DLD1 (cell line): ENCODE results near the gene C16orf90.
"Not testable (repeated sequence)": the region's sequence is repeated elsewhere in the genome, so short reads cannot be mapped to it uniquely, and the experiment has no call there.

Source experiments
- in situ Hi-C: cut with HindIII; loops from 2 replicates; pipeline ENCODE4 v1.10.0; 2017; ENCODE audit warnings: low sequenced_read_pairs

Gene C16orf90

DNA sequence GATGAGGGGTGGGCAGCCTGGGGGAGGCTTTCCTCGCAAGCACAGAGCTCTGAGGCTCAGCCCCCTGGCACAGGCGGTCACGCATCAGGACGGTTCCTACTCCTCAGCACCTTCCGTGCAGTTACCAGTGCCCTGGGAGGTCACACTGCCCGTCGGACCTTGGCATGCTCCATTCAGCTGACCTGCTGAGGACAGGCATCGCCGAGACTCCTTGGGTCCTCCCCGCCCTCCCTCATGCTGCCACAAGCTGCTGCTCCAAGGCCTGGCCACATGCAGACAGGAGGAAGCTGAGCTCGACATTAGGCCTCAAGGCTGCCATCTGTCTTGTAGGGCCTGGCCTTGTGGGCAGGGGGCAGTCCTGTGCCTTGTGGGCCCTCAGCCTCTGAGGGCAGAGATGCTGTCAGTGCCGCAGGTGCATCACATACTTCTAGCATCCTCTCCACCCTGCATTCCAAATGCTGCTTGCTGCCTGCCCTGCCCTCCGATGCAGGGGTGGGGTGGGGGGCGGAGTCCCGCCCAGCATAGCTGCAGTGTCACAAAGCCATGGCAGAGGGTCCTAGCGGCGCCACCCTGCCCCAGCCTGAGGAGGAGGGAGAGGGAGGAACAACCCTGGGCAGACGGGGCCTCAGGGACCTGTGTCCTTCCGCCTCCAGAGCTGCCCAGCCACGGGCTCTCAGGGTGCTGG is 9.3 kb downstream of the C16orf90 start:
- in situ Hi-C loops = no loop called here

DNA sequence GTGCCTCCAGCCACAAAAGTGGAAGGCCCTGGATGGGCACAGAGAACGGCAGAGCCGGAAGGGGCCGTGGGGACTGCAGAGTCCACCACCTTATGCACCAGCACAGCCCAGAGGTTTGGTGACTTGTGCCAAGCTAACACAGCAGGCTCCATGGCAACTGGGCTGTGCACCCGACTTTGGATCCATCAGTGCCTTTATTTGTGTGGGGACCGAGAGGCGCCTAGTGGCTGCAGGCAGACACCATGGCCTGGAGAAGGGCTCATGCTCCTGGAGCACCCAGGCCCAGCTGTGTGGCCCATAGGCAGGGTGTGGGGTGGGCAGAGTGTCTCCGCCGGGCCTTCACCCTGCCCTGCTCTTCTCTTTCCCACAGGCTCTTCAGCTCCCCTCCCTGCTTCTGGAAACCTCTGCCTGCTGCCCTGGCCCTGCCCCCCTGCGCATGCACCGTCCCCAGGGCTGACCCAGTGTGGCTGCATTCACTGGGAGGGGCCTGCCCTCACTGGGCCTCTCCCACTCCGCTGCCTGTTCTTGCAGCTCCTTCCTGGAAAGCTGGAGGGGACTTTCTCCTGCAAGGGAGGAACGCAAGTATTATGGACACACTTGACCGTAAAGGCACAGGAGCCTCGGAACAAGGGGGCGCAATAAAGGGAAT is 10.1 kb downstream of the C16orf90 start:
- in situ Hi-C loops = no loop called here

DNA sequence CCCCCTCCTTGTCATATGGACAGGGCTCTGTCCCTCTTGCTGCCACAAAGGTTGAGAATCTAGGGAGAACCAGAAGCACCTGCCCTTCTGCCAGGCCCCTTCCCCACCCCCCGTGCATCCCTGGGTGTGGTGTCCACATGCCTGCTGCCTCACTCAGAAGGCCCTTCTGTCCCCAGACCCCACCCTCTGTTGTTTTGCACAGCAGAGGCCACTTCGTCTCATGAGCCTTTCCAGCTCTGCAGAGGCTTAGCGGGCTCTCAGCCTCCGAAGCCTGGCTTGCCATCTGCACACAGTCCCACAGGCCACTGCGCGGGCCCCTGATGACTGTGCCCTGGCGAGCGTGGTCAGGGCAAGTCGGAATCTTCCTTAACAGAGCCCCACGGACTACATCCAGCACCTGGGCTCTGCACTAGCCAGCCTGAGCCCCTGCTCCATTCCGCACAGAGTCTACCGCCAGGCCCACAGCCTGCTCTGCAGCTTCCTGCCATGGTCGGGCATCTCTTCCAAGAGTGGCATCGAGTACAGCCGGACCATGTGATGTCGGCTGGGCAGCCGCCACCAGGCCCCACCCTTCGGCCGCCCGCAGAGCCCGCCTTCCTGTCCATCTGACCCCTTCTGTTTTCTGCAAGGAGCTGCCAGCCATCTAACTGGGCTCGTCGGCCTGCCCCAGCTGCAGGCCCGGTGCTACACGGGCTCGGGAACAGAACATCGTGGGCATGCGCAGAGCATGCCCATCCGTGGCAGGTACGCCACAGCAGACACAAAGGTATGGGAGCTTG is 10.8 kb downstream of the C16orf90 start:
- in situ Hi-C loops = no loop called here

DNA sequence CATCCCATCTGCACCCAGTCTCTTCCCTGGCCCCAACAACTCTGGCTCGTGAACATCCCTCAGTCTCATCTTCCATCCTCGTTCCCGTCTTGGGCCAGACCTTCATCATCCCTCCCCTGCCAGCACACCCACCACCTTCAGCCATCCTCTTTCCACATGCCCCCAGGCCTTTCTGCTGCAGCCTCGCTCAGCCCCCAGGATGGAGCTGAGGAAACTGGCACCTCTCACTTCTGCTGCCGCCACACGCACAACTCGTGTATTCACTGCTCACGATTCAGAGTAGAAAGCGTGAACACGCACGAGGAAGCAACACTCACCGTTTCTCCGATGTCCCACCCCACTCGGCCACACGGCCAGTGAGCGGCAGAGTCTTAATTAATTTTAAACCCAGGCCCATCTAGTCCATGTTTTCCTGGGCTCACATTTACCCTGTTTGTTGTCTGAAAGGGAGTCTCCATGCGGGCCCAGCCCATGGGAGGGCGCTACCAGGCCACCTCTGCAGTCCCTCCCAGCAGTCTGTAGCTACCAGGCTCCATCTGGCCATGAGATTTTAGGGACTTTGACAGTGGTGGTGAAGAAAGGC is 12.5 kb downstream of the C16orf90 start:
- in situ Hi-C loops = no loop called here

DNA sequence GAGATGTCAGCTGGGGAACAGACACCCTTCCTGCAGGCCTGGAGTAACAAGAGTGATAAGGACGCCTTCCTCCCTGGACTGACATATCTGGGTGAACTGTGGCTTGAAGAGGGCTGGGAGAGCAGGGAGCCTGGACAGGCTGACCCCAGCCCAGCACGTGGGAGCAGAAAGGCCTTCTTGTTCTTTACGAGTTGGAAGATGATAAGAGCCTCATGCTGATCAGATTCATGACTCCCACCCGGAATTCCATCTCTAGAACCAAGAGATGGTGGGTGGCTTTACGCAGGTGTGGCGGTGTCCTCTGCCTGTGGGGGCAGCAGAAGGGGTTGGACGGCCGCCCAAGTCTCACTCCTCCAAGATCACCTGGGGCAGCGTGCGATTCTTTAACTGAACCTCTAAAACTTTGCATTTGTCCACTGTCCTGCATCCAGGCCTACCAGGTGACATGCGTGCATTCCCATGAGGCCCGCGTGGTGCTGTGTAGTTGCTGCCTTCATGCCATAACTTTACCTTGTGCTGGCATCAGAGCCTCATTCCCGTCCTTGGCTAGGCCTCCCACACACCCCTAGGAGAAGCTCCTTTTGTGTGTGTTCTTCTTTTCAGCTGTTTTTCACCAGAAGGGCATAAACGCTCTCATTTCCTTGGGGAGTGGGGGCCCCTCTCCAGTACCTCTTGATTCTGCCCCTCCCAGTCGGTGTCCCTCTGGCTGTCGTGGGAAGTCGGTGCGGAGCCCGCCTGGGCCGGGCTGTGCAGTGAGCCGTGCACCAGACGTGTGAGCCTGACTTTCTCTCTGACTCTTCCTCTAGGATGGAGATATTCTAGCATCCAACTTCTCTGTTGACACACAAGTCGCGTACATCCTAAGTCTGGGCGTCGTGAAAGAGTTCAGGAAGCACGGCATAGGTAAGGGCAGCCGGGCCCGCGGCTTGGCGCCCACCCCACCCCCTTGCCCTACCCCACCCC is 13.3 kb downstream of the C16orf90 start:
- in situ Hi-C loops = no loop called here

DNA sequence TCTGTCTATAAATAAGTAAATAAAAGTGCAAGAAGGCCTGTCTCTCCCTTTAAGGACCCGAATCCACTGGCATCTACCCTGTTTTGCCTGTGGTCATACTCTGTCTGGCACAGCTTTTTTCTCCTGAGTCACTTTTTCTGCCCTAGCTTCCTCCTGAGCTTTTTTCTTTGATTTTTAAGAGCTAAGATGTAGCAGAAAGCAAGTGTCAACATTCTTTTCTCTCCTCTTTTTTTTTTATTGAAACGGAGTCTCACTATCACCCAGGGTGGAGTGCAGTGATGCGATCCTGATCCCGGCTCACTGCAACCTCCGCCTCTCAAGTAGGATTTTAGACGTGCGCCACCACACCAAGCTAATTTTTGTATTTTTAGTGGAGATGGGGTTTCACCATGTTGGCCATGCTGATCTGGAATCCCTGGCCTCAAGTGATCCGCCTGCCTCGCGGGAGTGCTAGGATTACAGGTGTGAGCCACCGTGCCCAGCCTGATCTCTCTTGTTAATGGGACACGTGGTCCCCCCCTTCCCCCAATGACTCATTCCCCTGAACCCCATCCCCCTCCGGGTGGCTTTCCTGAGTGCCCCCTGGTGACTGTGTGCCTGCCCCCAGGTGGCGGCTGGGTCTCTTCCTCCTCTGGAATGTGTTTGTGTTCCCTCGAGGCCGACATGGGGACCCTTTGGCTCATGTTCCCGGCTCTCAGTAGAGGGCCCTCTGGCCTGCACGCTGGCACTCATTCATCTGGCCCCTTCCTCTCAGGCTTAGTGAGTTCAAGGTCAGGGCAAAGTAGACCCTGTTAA is 14.2 kb downstream of the C16orf90 start:
- in situ Hi-C loops = no loop called here

DNA sequence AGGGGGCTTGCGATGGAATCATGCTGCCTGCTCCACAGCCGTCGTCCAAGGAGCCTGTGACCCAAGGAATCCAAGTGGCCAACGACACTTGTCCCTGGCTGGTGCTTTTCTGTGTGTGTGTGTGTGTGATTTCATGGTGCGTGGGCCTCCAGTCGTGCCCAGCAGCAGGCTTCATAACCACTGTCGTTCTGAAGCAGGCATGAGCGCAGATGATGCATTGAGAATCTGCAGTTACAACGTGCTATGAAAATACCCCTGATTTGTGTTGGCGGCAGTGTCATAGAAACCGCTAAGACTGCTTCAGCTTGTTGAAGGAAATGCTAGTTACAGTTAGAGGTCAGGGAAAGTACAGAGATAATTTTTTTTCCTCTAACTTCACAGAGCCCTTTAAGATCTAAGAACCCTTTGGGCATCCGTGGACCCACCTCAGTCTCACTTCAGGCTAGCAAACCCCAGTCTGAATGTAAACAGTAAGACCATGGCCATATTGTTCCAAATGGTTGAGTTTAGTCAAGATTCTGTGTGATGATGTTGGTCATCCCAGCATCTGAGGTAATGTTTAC is 15.6 kb downstream of the C16orf90 start:
- in situ Hi-C loops = no loop called here

DNA sequence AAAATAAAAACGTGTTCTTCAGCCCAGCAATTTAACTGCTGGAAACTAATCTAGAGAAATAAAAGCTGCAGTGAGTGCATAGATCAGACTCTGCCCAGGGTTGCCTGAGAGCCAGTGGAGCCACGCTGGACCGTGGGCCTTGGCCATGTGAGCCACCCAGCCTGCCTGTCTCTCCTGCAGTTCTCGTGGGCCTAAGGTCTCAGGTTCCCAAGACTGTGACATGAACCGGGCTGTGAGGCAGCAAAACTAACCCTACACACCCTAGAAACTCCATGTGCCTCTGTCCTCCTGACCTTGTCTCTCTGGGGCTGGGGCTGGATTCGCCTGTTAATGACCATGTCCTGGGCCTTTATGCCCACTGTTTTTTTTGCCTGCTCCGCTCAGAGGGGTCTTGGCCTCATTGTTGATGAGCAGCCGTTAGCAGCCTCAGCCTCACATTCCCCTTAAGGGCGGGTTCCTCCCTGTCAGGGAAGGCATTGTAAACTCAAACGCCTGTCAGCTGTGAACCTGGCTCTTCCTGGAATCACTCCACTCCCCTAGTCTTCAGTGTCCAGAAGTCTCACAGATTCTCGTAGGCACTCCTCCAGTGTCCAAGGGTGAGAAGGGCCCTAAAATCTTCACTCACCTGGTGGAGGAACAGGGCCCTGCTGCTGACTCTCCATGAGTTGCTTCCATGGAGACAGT is 16.9 kb downstream of the C16orf90 start:
- in situ Hi-C loops = no loop called here

DNA sequence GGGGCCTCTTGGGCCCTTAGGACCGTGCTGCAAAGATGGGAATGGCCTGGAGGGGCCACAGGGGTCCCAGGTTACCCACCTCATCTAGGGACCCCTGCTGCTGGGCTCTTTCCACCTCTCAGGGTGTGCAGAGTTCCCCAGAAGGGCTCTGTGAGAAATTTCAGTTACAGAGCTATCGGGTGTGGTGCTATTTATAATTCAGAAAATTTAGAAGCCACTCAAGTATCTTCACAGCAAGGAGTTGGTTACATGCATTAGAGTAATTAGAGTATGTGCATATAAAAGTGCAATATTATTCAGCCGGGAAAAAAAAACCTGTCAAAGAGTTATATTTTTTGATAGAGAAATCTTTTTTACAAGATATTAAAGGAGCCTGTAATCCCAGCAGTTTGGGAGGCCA is 18.9 kb downstream of the C16orf90 start:
- in situ Hi-C loops = no loop called here

DNA sequence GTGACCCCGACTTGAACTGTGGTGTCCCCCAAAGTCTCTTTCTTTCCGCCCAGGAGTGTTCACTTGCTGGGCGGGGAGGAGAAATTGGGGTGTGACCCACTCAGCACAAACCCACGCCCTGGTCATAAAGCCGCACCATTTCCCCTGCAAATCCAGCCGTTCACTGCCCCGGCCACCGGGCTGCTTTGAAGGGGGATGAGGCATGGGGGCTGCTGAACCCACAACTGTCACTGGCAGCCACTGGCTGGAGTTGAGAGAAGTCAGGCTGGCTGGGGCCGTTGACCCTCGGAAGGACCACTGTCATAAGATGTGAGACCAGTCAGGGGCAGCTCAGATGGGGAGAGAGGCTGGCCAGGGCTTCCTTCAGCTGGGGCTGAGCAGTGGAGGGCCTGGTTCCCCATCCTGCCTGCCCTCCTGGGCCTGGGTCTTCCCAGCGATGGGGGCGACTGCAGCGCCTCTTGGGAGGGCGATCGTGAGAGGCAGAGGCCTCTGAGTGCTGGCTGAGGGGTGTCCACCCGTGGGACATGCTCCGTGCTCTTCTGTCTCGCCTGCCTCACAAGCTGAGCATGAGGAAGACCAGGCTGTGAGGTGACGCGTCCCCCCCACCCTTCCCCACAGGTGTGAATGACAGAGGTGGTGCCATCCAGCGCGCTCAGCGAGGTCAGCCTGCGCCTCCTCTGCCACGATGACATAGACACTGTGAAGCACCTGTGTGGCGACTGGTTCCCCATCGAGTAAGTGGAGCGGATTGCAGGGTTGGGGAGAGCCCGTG is 19.5 kb downstream of the C16orf90 start:
- in situ Hi-C loops = no loop called here

DNA sequence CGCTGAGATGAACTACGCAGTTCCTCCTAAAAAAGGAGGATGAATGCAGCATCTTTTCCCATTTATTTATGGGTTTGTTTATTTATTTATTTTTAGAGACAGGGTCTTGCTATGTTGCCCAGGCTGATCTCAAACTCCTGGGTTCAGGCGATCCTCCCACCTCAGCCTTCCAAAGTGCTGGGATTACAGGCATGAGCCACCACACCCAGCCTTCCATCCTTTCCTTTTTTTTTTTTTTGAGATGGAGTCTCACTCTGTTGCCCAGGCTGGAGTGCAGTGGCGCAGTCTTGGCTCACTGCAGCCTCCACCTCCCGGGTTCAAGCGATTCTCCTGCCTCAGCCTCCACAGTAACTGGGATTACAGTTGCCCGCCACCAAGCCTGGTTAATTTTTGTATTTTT is 20.4 kb downstream of the C16orf90 start:
- in situ Hi-C loops = not testable (repeated sequence)

DNA sequence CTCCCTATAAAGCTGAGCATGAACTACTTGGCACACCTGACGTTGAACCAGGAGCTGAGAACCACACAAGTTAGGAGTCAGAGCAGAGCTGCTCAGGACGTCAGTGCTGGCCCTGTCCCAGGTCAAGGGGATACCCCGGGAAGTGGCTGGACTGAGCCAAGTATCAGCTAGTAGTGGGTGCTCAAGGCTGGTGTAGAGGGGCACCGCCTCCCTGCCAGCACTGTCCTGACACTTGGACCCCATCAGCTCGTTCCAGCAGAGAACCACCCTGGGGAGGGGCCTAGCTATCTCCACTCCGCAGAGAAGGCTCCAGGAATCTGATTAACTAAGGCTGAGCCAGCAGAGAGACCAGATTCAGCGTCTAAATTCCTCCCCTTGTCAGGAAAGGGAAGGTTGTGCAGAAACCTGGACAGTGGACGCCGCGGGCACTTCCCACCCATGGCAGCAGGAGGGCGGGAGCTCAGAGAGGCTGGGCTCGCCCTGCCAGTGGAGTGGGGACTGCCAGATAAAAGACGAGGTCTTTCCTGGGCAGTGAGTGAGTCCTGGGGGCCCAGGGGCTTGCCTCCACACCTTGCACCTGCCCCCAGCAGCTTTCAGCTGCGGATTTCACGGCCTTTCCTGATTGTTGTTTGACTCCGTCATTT is 21.0 kb downstream of the C16orf90 start:
- in situ Hi-C loops = no loop called here

DNA sequence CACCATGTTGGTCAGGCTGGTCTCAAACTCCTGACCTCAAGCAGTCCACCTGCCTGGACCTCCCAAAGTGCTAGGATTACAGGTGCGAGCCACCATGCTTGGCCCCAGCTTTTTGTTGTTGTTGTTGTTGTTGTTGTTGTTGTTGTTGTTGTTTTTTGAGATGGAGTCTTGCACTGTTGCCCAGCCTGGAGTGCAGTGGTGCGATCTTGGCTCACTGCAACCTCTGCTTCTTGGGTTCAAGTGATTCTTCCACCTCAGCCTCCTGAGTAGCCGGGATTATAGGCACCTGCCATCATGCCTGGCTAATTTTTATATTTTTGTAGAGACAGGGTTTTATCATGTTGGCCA is 21.7 kb downstream of the C16orf90 start:
- in situ Hi-C loops = not testable (repeated sequence)

DNA sequence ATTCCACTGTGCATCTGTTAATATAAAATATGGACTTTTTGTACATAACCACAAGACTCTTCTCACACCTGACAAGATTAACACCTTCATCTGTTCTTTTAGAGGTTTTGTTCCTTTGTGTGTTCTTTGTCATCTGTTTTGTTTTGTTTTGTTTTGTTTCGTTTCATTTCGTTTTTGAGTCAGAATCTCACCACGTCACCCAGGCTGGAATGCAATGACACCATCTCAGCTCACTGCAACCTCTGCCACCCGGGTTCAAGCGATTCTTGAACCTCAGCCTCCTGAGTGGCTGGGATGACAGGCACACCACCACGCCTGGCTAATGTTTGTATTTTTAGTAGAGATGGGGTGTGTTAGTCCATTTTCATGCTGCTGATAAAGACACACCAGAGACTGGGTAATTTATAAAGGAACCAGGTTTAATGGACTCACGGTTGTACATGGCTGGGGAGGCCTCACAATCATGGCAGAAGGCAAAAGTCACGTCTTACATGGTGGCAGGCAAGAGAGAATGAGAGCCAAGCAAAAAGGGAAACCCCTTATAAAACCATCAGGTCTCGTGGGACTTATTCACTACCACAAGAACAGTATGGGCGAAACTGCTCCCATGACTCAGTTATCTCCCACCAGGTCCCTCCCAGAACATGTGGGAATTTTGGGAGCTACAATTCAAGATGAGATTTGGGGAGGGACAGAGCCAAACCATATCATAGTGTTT is 22.3 kb downstream of the C16orf90 start:
- in situ Hi-C loops = no loop called here

DNA sequence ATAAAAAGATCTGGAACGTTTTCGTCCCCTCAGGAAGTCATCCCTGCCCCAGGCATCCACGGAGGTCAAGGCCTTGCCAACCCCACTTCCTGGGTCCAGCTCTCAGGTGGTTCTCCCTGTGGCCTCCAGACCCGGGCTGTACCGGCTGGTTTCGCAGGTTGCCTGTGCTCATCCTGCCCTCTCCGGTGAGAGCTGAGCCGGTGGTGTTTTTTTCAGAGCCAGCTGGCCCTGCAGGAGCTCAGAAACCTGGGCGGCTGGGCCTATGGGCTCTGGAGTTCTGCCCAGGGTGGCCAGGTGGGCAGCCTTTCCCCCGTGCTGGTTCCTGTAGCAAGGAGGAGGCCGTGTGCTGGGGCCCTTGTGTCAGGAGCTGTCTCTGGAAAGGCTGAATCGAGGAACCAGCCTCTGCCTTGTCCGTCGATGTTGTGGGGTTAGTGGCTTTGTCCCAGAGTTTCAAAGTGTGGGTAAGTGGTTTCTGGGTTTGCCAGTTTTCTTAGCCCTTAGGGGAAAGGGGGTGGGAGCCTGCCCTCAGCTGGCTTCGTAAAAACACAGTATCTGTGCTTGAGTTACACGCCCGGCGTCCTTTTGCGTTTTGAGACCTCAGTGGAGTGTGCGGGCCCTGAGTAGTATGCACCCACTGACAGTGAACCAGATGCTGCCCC is 23.6 kb downstream of the C16orf90 start:
- in situ Hi-C loops = no loop called here

DNA sequence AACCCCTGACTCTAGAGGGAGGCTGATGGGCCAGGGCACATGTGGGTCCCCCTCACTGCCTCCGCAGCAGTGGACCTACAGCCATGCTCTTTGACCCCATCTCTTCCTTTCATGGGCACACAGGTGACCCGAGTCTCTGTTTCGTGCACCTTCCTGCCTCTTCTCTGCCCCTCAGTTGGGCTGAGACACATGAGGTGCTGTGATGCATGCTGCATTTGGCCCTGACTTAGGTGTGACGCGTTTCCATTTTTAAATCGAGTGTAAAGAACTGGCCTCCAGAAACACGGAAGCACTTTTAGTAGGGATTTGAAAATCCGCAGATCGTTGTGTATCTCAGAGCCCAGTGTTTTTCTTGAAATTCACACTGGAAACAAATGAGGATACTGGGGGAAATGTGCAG is 24.6 kb downstream of the C16orf90 start:
- in situ Hi-C loops = no loop called here

DNA sequence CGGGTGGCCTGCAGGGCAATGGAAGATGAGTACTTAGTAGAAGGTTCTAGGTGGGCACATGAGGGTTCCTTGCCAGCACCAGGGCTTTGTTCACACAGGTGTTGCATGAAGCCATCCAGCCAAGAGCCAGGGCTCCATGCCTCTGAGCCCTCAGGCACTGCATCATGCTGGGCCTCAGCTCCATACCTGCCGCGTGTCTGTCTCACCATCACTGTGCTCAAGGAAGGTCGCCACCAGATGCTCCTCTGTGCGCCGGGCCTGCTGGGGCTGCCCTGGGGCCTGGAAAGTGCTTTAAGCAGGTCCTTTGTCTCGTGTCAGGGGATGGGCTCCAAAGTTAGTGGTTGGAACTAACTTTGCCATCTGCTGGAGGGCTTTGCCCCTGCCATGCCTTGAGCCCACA is 25.6 kb downstream of the C16orf90 start:
- in situ Hi-C loops = no loop called here
